HG02763 (cell line): Measurements from ENCODE around the gene CDC42BPA.
"Not testable (repeated sequence)": the region's sequence is repeated elsewhere in the genome, so short reads cannot be mapped to it uniquely, and the experiment has no call there.

Experiments used
- ATAC-seq: cut with Tn5 transposase; IDR thresholded peaks from one replicate; pipeline ENCODE4 v1.9.1; 2021; ENCODE audit warnings: mild to moderate bottlenecking, moderate library complexity; ENCODE audit not compliant: unreplicated experiment

CDC42BPA gene

DNA sequence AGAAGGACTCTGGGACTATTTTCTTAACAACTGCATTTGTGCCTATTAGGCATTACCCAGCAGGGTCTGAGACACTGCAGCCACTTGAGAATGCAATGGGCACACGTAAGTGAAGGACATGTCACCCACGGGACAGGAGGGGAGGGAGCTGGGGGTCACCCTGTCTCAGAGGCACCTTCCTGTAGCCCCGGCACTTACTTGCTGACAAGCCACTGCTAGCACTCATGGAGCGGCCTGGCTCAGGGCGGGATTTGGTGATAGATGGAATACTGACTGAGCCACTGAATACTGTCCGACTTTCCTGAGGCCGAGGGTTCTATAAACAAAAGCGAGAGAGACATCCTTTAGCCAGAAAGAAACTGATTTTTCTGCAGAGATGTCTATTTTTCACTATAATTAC, 313.5 kb downstream of the CDC42BPA start:
- ATAC-seq: no peak

DNA sequence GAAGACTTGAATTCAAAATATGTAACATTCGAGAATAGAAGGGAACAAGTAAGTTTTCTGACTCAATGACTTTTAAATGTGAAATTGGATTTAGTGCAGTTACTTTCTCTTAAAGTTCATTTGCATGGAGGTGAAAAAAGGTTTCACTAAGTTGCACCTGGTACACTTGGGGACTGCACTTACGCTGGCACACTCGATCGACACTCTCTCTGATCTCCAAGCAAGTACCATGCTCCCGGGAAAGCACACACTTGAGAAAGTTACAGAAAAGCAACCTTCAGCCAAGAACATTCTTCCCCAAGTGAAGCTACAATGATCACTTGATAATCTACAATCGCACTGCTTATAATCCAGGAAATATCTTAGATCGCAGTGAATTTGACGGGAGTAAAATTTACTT, 315.1 kb downstream of the CDC42BPA start:
- ATAC-seq: no peak

DNA sequence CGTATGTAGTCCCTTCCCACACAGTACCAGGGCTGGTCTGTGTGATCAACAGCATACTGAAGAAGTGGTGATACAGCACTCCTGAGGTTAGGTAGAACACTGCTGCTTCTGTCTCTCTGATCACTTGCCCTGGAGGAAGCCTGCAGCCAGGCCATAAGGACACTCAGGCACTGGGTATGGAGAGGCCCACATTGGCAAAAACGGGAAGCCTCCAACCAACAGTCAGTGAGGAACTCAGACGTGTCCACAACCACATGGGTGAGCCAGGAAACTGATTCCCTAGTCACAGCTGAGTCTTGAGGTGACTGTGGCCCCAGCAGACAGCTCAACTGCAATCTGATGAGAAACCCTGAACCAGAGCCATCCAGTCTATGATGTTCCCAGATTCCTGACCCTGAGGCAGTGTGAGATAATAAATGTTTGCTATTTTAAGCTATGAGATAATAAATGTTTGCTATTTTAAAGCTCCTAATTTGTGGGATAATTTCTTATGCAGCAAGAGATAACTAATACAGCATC, 315.7 kb downstream of the CDC42BPA start:
- no peak for ATAC-seq

DNA sequence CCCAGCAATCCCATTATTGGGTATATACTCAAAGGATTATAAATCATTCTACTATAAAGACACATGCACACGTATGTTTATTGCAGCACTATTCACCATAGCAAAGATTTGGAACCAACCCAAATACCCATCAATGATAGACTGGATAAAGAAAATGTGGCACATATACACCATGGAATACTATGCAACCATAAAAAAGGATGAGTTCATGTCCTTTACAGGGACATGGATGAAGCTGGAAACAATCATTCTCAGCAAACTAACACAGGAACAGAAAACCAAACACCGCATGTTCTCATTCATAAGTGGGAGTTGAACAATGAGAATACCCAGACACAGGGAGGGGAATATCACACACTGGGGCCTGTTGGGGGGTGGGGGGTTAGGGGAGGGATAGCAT, 318.7 kb downstream of the CDC42BPA start:
- ATAC-seq: not testable (repeated sequence)

DNA sequence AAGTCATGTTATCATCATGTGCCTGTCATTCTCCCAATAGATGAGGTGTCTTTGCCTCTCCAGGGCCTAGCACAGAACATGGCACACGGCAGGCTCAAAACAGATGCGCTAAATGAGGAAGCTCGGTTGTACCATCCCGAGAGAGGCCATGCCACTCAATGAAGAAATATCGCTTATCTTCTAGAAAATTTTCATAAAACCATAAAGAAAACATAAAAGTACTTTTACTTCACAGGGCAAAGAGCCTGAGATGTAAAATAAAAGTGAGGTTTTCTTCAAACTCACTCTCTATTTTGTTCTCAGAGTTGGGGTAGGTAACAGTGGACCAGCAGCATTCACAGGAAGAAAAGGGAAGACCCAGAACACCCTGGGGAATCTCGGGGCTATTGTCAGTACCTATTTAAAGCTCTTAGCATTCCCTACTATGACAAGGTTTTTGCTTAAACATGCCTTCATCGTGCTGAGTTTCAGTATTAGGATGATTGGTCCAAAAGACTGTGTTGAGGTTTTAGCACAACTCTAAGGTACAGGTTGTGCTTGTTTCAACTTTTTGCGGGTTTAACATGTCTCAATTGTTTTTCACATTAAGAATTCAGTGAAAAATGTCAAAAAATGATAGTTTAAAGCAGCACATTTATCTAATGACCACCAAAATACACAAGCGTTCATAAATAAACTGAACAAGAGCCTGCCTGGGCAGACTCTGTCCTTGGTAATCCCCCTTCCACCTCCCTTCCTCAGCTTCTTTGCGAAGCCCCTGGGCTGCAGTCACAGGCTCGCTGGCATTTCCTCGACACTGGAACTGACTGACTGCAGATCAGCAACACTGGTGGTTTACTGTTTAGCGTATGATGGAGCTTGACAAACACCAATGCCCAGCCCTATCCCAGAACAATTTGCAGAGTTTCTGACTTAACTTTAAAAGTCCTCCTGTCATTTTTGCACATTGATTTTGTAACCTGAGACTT, 322.6 kb downstream of the CDC42BPA start:
- ATAC-seq: peak; percentile 88

GRCh38 chr1:226994586-226995364, 323.5 kb downstream of the CDC42BPA start:
- no peak for ATAC-seq

DNA sequence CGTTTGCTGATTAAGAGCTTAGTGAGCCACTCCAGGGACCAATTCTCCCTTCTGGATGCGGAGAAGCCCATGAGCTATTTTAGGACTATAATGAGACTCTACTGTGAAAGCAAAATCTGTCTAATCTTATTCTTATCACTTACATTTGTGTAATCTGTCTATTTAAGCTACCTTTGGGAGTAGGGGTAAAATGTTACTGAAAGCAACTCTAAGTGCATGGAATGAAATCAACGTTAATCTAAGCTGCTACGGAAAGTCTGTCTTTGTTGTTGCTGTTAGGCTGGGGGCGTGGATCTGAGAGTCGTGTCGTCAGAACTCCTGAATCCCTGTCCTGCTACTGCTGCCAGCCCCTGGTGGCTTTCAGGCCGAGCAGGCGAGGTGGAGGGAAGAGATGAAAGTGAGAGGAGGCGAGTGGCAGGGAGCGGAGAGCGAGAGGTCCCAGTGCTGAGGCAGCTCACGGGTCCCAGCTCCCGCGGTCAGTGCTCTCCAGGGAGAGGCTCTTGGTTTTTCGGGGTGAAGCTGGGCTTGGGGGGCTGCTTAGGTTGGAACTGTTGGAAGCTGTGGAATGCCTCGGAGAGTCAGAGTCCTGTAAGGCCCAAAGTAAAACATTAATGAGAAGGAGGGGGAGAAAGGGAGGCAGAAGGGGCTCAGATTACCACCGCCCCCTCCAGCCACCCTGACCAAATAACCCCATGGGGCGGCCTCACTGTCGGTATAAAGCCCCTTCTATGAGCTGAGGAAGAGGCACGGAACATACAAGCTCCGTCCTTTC, 324.3 kb downstream of the CDC42BPA start:
- ATAC-seq: no peak

- ATAC-seq: no peak
Observed at GRCh38 chr1:226991920-226992319, 326.4 kb downstream of the CDC42BPA start.

GRCh38 chr1:226990133-226990716, 328.1 kb downstream of the CDC42BPA start:
- no peak for ATAC-seq

- no peak for ATAC-seq
Observed at GRCh38 chr1:226989085-226989920, 329.0 kb downstream of the CDC42BPA start.

DNA sequence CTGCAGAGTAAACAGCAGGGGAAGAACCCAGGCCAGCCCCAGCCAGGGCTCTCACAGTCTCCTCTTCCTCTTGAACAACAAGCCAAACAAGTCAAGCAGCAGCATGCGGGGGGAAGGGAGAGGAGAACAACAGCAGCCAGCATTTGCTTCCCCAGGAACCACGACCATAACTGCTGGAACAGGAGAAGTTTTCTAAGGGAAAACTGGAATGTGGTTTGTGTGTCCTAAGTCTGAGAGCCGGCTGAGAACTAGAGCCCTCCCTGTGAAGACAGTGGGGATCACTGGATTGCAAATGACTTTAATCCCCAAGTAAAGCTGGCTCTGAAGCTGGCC, 330.0 kb downstream of the CDC42BPA start:
- no peak for ATAC-seq

- ATAC-seq: no peak
Observed at GRCh38 chr1:226987623-226988333, 330.5 kb downstream of the CDC42BPA start.

GRCh38 chr1:226987179-226987536, 331.1 kb downstream of the CDC42BPA start:
- no peak for ATAC-seq

- ATAC-seq: no peak
Observed at GRCh38 chr1:226986496-226987178, 331.7 kb downstream of the CDC42BPA start.

DNA sequence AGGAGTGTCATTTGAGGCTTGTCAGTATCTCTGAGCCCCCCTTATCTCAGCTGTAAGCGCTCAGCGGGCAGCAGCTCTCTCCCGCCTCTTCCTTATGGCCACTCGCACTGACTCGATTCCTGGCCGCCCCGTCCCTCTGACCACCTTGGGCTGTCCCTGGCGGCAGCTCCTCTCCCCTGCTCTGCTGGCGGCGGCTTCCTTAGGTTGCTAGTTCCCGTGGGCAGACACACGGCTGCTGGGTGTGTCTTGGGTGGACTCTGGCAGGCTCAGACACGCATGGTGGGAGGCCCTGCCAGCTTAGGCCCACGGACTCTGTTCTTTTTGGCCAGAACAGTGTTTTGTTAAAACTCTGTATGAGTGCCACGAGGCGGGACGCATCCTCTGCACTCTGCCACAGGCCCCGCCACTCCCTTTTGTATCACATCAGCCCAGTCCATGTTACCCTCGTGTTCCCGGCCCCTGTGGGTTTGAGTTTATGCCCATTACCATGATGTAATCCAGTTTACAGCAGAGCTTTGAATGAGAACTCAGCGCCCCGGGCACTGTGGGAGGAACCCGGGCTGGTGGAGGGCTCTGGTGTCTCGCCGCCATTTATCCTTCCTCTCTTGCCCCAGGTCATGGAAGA, 332.3 kb downstream of the CDC42BPA start:
- ATAC-seq: no peak

DNA sequence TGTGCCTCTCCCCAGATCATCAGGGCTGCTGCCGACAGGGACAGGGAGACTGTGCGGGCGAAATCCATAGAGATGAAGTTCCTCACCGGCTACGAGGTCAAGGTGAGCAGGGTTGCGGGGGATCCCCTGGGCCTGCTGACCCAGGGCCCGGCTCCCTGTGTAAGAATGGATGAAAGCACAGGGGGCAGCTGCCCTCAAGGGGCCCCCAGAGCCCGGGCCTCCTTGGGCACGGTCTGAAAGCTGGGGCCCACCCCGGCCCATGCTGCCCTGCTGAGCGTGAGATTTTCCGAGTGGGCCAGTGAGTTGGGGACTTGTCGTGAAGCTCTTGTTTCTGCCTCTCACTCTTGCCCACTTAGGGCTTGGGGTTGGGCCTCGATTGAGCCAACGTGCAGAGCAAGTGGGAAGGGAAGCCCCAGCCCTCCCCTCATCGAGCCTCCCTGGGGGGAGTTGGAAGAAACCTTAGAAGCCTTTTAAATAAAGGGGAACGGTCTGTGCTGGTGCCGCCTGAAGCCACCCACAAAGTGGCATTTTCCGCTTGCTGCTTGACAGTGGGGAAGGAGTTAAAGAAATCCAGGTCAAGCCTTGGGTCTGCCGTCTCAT, 333.0 kb downstream of the CDC42BPA start:
- no peak for ATAC-seq

DNA sequence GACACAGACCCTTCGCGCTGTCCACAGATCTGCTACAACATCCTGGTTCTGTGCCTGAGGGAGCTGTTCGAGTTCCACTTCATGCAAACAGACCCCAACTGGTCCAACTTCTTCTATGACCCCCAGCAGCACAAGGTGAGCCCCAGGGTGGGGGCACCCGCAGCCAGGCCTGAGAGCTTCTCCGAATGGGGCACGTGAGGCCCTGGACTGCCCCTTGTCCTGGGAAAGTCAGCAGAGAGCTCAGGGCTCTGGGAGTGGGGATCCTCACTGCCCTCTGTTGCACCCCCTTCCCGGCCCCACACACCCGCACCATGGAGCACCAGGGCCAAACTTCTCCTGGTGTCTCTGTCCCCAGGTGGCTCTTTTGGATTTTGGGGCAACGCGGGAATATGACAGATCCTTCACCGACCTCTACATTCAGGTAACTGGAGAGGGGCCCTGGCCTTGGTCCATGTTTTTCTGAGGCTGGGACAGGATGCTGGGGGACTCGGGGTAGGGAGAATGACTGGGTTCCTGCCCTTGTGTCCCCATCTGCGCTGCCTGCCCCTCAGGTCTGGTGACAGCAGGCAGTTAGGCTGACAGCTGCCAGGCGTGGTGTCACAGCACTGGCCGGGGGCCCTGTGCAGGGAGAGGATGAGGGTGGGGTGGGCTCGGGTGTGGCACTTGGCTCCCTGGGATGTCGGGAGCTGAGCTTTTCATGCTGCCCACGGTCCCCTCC, 333.6 kb downstream of the CDC42BPA start:
- no peak for ATAC-seq
